BLaER1 treated with 17β-estradiol and CSF1 and Interleukin-3, amounts not matched to agents 10 nM and 100 nM (cell line): ENCODE results near the gene SLIT1.

ENCODE experiments used
- H3K27ac ChIP-seq, 11 experiments: shearing (Covaris generic); formaldehyde crosslinking; 2 replicates each; pipeline ENCODE4 v1.8.1; 2022
- H3K27me3 ChIP-seq, 11 experiments: shearing (Covaris generic); formaldehyde crosslinking; 2 replicates each; pipeline ENCODE4 v1.8.1; 2022
- H3K36me3 ChIP-seq, 11 experiments: shearing (Covaris generic); formaldehyde crosslinking; 2 replicates each; pipeline ENCODE4 v1.8.1; 2022
- H3K4me1 ChIP-seq, 10 experiments: shearing (Covaris generic); formaldehyde crosslinking; 2 replicates each; pipeline ENCODE4 v1.8.1; 2022
- H3K4me2 ChIP-seq, 11 experiments: shearing (Covaris generic); formaldehyde crosslinking; 2 replicates each; pipeline ENCODE4 v1.8.1; 2022
- H3K4me3 ChIP-seq, 10 experiments: shearing (Covaris generic); formaldehyde crosslinking; 2 replicates each; pipeline ENCODE4 v1.8.1; 2022
- H3K9ac ChIP-seq, 11 experiments: shearing (Covaris generic); formaldehyde crosslinking; 2 replicates each; pipeline ENCODE4 v1.8.1; 2022
- H3K9me3 ChIP-seq, 11 experiments: shearing (Covaris generic); formaldehyde crosslinking; replicated peaks in 1 of 11; 2 replicates each; pipeline ENCODE4 v1.8.1; 2022
- H4K20me1 ChIP-seq, 11 experiments: shearing (Covaris generic); formaldehyde crosslinking; 2 replicates each; pipeline ENCODE4 v1.8.1; 2022
- Cebpa-rat ChIP-seq, 11 experiments: shearing (Covaris generic); IDR thresholded peaks; 2 replicates each; pipeline ENCODE4 v1.8.1; 2022

Gene SLIT1

DNA sequence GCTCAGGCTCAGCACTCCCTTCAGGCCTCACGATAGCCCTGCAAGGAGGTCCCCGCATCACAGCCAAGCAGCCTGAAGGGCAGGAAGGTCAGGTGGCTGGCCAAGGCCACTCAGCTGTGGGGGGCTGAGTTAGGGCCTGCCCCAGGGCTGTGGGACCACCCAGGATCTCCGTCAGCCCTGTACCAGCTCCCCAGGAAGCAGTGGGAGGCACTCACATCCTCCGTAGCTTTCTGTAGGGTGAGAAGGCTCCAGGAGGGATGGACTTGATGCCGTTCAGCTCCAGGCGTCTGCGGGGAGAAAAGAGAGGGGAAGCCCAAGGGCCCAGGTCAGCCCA, 125.9 kb downstream of the SLIT1 start:
- H4K20me1 ChIP-seq = peaks cover 0 to 22% (median 0%) of the 10 kb centered on the region in 11 experiments; a peak in 6 of 22 replicates
- no peak for TF ChIP-seq Cebpa-rat (IDR thresholded peaks at IDR 0.05)

DNA sequence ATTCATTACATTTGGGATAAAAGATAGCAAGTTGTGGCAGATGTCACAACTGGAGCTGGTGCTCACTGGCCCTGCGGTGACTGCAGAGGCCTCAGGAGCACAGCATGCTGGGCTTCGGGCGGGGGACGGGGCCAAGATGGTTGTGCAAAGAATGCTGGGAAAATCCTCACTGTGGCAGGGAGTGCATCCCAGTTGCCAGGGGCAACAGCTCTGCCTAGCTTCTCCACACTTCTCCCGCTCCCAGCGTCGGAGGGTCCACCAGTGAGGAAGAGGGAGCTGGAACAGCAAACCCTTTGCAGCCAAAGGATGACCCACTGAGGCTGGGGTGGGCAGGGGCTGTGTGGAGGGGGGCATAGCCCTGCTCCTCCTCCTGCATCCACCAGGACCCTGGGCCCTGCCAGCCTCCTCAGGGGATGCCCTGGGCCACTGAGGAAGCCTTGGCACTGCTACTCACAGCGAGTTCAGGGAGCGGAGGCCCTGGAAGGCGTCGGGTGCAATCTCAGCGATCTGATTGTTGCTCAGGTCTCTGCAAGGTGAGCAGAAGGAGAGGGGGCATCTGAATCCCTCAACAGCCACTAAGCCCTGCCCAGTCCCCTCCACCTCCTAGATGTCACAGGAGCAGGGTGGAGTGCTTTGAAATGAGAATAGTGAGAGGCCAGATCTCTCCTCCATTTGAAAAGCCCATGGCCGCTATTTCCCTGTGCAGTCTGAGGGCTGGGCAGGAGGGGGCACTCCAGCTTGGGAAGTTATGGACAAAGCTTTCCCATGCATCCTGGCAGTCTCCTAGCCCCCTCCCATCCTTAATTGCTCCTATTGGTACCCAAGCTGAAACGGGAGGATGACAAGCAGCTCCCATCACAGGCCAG, 126.5 kb downstream of the SLIT1 start:
- Histone ChIP-seq H3K4me1 (no peaks in the 10 kb centered on the region; a peak in 2 of 20 replicates), H3K36me3 (no peaks in the 10 kb centered on the region), H3K4me3 (no peak overlapping the region), H4K20me1 (peaks cover 0 to 18% (median 0%) of the 10 kb centered on the region in 11 experiments; a peak in 6 of 22 replicates), H3K27me3 (no peaks in the 10 kb centered on the region), H3K4me2 (no peak overlapping the region), H3K27ac (no peak overlapping the region), H3K9ac (no peak overlapping the region), H3K9me3 (no peaks in the 10 kb centered on the region)
- TF ChIP-seq Cebpa-rat (IDR thresholded peaks at IDR 0.05) = no peak

More for the DNA sequence above, 125.9 kb downstream of the SLIT1 start:
- no peaks in the 10 kb centered on the region for H3K27me3 ChIP-seq
- H3K36me3 ChIP-seq = no peaks in the 10 kb centered on the region
- no peak overlapping the region for H3K27ac ChIP-seq
- peak overlapping the region in 1 of 11 experiments; percentile 5; a peak in 1 of 22 replicates for H3K4me2 ChIP-seq
- no peak overlapping the region for H3K4me3 ChIP-seq
- H3K4me1 ChIP-seq = no peaks in the 10 kb centered on the region; a peak in 2 of 20 replicates
- no peak overlapping the region for H3K9ac ChIP-seq
- H3K9me3 ChIP-seq = no peaks in the 10 kb centered on the region

DNA sequence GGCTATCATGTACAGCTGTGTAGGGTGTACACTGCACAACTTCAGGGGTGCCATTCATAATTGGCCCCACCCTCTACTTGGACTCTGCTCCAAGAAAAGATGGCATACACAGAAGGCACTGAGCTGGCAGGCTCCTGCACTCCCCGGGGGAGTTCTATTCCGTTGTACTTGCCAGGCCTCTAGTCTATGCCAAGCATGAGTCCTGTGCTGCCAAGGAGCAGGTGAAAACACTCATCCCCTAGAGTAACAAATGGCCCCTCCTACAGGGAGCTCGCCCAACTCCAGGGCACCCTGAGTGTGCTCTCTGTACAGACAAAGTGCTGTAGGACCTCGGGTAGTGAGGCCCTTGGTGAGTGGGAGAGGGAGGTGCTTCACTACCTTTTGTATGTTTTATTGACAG, 127.2 kb downstream of the SLIT1 start:
- H3K9me3 ChIP-seq = no peaks in the 10 kb centered on the region
- H3K36me3 ChIP-seq = no peaks in the 10 kb centered on the region
- H3K27ac ChIP-seq = no peak overlapping the region
- H3K4me3 ChIP-seq = no peak overlapping the region
- no peak overlapping the region for H3K4me2 ChIP-seq
- H3K9ac ChIP-seq = no peak overlapping the region
- H3K4me1 ChIP-seq = peaks cover 0 to 2% (median under 1%) of the 10 kb centered on the region in 10 experiments; a peak in 6 of 20 replicates
- no peaks in the 10 kb centered on the region for H3K27me3 ChIP-seq
- TF ChIP-seq Cebpa-rat (IDR thresholded peaks at IDR 0.05) = no peak
- H4K20me1 ChIP-seq = peaks cover 0 to 14% (median 0%) of the 10 kb centered on the region in 11 experiments; a peak in 4 of 22 replicates

DNA sequence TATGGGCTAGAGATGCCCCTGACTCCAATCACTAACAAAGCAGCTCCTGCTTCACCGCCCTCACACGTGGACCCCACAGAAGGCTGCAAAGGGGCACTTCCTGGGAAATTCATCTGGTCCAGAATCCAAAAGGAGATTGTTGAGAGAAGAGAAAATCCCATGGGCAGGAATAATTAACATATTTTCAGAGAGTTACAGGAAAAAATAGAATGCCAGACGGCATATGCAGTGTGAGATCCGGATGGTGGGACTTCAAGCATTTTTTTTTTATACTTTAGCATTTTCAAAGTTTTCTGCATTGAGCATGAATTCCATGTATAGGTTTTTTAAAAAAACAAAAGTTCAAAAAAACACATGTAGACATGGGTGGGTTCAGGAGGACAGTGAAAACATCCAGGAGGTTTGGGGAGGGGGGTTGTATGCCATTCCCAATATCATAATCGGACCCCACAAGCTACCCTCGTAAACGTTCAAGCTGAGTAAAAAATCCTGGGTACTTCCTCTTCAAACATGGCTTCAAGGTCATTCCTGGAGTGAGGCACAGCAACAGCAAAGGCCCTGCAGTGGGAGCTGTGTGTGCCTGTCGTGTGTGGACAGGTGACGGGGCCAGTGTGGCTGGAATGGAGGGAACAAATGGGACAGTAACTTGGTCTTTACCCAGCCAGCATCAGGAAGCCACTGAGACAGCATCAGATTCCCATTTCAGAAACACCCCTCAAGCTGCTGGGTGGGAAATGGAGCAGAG, 128.1 kb downstream of the SLIT1 start:
- no peak overlapping the region for H3K4me3 ChIP-seq
- H3K4me2 ChIP-seq = no peak overlapping the region
- no peak overlapping the region for H3K9ac ChIP-seq
- H3K4me1 ChIP-seq = peaks cover 0 to 9% (median 5%) of the 10 kb centered on the region in 10 experiments; a peak in 8 of 20 replicates
- H3K36me3 ChIP-seq = no peaks in the 10 kb centered on the region
- H3K9me3 ChIP-seq = no peaks in the 10 kb centered on the region
- TF ChIP-seq Cebpa-rat (IDR thresholded peaks at IDR 0.05) = no peak
- no peak overlapping the region for H3K27ac ChIP-seq
- H4K20me1 ChIP-seq = peaks cover 0 to 11% (median 0%) of the 10 kb centered on the region in 11 experiments; a peak in 4 of 22 replicates
- no peaks in the 10 kb centered on the region for H3K27me3 ChIP-seq

DNA sequence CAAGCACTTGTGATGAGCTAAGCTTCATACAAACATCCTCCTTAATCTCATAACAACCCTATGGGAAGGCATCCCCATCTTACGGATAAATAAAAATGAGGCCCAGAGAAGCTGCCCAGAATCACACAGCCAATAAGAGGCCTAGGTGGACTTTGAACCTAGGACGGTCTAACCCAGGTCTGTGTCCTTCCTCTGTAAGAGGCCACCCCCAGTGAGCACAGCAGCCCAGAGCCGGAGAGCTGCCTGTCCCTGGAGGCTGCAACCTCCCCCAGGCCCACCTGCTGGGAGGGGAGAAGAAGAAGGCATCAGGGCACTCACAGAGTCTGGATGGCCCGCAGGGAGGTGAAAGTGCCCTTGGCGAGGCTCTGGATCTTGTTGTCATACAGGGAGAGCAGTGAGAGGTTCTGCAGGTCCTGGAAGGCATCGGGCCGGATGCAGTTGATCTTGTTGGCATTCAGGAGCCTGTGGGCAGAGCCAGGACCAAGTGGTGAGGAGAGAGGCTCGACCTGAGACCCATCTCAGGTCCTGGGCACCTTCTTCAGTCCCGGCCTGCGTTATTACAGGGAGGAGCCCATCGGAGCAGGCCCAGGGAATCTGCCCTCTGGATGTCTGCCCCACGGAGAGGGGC, 129.6 kb downstream of the SLIT1 start:
- no peak for TF ChIP-seq Cebpa-rat (IDR thresholded peaks at IDR 0.05)
- H3K4me1 ChIP-seq = peaks cover 0 to 9% (median 5%) of the 10 kb centered on the region in 10 experiments; a peak in 8 of 20 replicates
- no peak overlapping the region for H3K27ac ChIP-seq
- no peak overlapping the region for H3K9ac ChIP-seq
- no peak overlapping the region for H3K4me2 ChIP-seq
- H4K20me1 ChIP-seq = peaks cover 0 to 5% (median 0%) of the 10 kb centered on the region in 11 experiments; a peak in 1 of 22 replicates
- no peaks in the 10 kb centered on the region for H3K36me3 ChIP-seq
- H3K4me3 ChIP-seq = no peak overlapping the region
- H3K27me3 ChIP-seq = no peaks in the 10 kb centered on the region
- peaks cover 0 to 11% (median 7%) of the 10 kb centered on the region in 11 experiments; a peak in 19 of 22 replicates for H3K9me3 ChIP-seq

DNA sequence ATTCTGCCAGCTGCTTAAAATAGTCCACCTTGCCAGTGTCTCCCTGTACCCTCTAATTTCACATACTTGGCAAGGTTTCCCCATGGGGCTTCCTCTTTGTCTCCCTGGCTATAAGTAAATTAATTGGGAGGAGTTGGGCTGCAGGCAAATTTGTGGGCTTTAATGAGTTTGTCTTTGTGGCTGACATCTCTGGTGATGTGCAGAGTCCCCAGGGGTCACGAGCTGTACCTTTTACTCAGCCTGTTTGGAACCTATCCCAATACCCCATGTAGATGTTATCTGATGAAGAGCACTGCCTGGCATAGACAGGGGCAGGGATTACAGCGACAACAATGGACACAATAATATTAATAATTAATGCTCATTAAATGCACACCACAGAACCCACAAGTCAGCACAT, 132.5 kb downstream of the SLIT1 start:
- no peak for TF ChIP-seq Cebpa-rat (IDR thresholded peaks at IDR 0.05)
- H3K9me3 ChIP-seq = peaks cover 0 to 14% (median 9%) of the 10 kb centered on the region in 11 experiments; a peak in 19 of 22 replicates

DNA sequence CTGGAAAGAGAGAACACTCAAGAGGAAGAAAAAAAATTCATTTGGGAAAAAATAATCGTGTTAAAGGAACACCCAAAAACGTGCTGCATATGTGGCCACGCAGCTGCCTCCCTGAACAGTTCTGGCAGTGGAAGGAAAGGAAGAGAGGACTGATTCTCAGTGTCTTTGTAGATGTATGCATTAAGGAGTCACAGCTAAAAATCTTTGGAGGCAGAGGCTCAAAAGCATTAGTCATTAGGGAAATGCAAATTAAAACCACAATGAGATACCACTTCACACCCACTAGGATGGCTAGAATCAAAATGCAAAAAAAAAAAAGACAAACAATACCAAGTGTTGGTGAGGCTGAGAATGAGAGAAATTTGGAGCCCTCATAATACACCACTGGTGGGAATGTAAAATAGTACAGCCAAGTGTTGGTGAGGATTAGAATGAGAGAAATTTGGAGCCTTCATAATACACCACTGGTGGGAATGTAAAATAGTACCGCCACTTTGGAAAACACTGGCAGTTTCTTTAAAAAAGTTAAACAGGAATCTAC, 134.7 kb downstream of the SLIT1 start:
- H3K27ac ChIP-seq = no peak overlapping the region
- no peak for TF ChIP-seq Cebpa-rat (IDR thresholded peaks at IDR 0.05)
- no peak overlapping the region for H3K4me3 ChIP-seq
- peaks cover 0 to 13% (median 8%) of the 10 kb centered on the region in 10 experiments; a peak in 9 of 20 replicates for H3K4me1 ChIP-seq
- no peaks in the 10 kb centered on the region for H3K27me3 ChIP-seq
- peaks cover 0 to under 1% (median 0%) of the 10 kb centered on the region in 11 experiments; a peak in 2 of 22 replicates for H4K20me1 ChIP-seq
- no peak overlapping the region for H3K4me2 ChIP-seq
- H3K36me3 ChIP-seq = no peaks in the 10 kb centered on the region
- H3K9ac ChIP-seq = no peak overlapping the region
- peaks cover 0 to 14% (median 9%) of the 10 kb centered on the region in 11 experiments; a peak in 19 of 22 replicates for H3K9me3 ChIP-seq

More for the DNA sequence above, 132.5 kb downstream of the SLIT1 start:
- Histone ChIP-seq H4K20me1 (no peaks in the 10 kb centered on the region), H3K4me3 (no peak overlapping the region), H3K27me3 (no peaks in the 10 kb centered on the region), H3K36me3 (no peaks in the 10 kb centered on the region), H3K27ac (no peak overlapping the region), H3K4me1 (peaks cover 0 to 13% (median 8%) of the 10 kb centered on the region in 10 experiments; a peak in 9 of 20 replicates), H3K4me2 (peak overlapping the region in 7 of 11 experiments; percentile 1 to 38 (median 16); a peak in 8 of 22 replicates), H3K9ac (no peak overlapping the region)

DNA sequence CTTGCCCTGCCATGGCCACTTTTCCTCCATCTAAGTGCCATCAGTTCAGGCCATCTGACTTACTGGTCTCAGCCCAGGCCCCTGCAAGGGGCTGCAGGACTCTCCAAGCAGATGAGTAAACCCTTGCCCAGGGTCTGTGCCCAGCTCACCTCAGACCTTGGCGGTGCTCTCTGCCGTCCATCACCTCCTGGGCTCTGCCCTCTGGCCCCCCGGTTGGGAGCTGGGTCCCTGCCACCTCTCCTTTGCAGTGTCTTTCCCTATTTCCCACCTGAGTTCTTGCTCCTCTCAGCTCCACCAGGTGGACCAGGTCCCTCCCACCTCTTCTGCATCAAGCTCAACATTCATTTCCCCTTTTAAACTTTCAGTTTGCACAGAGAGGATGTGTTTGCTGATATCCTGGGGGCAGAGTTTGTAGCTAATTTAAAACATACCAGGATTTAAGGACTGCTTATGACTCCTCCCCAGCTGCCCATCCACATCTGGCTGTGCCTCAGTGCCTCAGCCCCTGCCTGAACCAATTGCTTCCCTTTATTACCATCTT, 135.5 kb downstream of the SLIT1 start:
- no peak overlapping the region for H3K4me2 ChIP-seq
- H3K27ac ChIP-seq = no peak overlapping the region
- H3K27me3 ChIP-seq = no peaks in the 10 kb centered on the region
- peaks cover 0 to 14% (median 9%) of the 10 kb centered on the region in 11 experiments; a peak in 19 of 22 replicates for H3K9me3 ChIP-seq
- H4K20me1 ChIP-seq = peaks cover 0 to 3% (median 0%) of the 10 kb centered on the region in 11 experiments; a peak in 2 of 22 replicates
- no peaks in the 10 kb centered on the region for H3K36me3 ChIP-seq
- peaks cover 0 to 13% (median 8%) of the 10 kb centered on the region in 10 experiments; a peak in 9 of 20 replicates for H3K4me1 ChIP-seq
- H3K9ac ChIP-seq = no peak overlapping the region
- no peak overlapping the region for H3K4me3 ChIP-seq
- TF ChIP-seq Cebpa-rat (IDR thresholded peaks at IDR 0.05) = no peak
